OCI-LY7 (cell line): ENCODE results near the gene TES. TPM values are rescaled to one million over a fixed set of nuclear protein-coding genes. Genes with fewer than 3 reads are reported as not detected.

ENCODE experiments used
- BruUV-seq: library from RNA; stranded (reverse); fragments of 400-500 nt; replicated peaks from 2 replicates; lab custom pipeline; 2021; lab: Mats Ljungman, UMichigan
- CTCF ChIA-PET: fragments of 300-600 bp; sonication (Branson Sonifier 250); formaldehyde crosslinking; loops from one replicate; lab custom pipeline; 2022; ENCODE audit warnings: antibody characterized with exemption; ENCODE audit not compliant: unreplicated experiment; lab: Charles Lee
- POLR2A ChIA-PET: fragments of 300-600 bp; sonication (Branson Sonifier 250); formaldehyde crosslinking; loops from one replicate; lab custom pipeline; 2022; ENCODE audit warnings: antibody characterized with exemption; lab: Charles Lee
- DNase-seq: peaks from one replicate; pipeline ENCODE4 v3.0.0-alpha.2; 2015; ENCODE audit warnings: low spot score
- H2AFZ ChIP-seq: fragments of 200-600 bp; sonication (generic), shearing (Covaris generic); 2 replicates; pipeline ENCODE4 v1.6.1; 2014; ENCODE audit warnings: mild to moderate bottlenecking, antibody characterized with exemption, low read length, moderate library complexity
- H3K27ac ChIP-seq: fragments of 200-600 bp; sonication (generic); 2 replicates; pipeline ENCODE4 v1.5.1; 2014; ENCODE audit warnings: mixed run types, low read depth, mild to moderate bottlenecking, moderate library complexity, low read length, inconsistent platforms; ENCODE audit not compliant: poor library complexity, severe bottlenecking
- H3K36me3 ChIP-seq: fragments of 200-600 bp; sonication (generic); 2 replicates; pipeline ENCODE4 v1.6.1; 2014; ENCODE audit warnings: mild to moderate bottlenecking, antibody characterized with exemption, low read length, moderate library complexity, mixed read lengths; ENCODE audit not compliant: insufficient read depth
- H3K4me1 ChIP-seq: fragments of 200-600 bp; sonication (generic); 2 replicates; pipeline ENCODE4 v1.5.1; 2014; ENCODE audit warnings: mild to moderate bottlenecking, low read length; ENCODE audit not compliant: insufficient read depth, poor library complexity, severe bottlenecking
- H3K4me2 ChIP-seq: fragments of 200-600 bp; sonication (generic); 2 replicates; pipeline ENCODE4 v1.6.1; 2014; ENCODE audit warnings: mild to moderate bottlenecking, low read length
- H3K4me3 ChIP-seq: fragments of 200-600 bp; sonication (generic); 2 replicates; pipeline ENCODE4 v1.5.1; 2014; ENCODE audit warnings: mild to moderate bottlenecking, low read depth, low read length; ENCODE audit not compliant: poor library complexity, severe bottlenecking
- H3K79me2 ChIP-seq: fragments of 200-600 bp; sonication (generic); 2 replicates; pipeline ENCODE4 v1.6.1; 2016; ENCODE audit warnings: low read depth, mild to moderate bottlenecking, low read length, moderate library complexity, mixed read lengths; ENCODE audit not compliant: insufficient read depth
- H3K9me2 ChIP-seq: fragments of 200-600 bp; sonication (generic); 2 replicates; pipeline ENCODE4 v1.6.1; 2016; ENCODE audit warnings: mild to moderate bottlenecking, low read length, mixed read lengths; ENCODE audit not compliant: insufficient read depth
- H3K9me3 ChIP-seq: fragments of 200-600 bp; sonication (generic); 2 replicates; pipeline ENCODE4 v1.6.1; 2014; ENCODE audit warnings: mild to moderate bottlenecking, mixed run types, low read length, mixed read lengths
- H4K20me1 ChIP-seq: fragments of 200-600 bp; sonication (generic); 2 replicates; pipeline ENCODE4 v1.6.1; 2014; ENCODE audit warnings: mild to moderate bottlenecking, antibody characterized with exemption, low read length, moderate library complexity, mixed read lengths; ENCODE audit not compliant: insufficient read depth
- CTCF ChIP-seq: fragments of 200-600 bp; sonication (generic); conservative IDR thresholded peaks from 2 replicates; pipeline ENCODE4 v1.5.1; 2014; ENCODE audit warnings: mild to moderate bottlenecking, antibody characterized with exemption, low read length, moderate library complexity, mixed read lengths
- EZH2phosphoT487 ChIP-seq: fragments of 200-600 bp; sonication (generic); IDR thresholded peaks from 2 replicates; pipeline ENCODE4 v1.6.1; 2018; ENCODE audit warnings: low read depth, borderline replicate concordance, mild to moderate bottlenecking, mixed run types, antibody characterized with exemption, low read length, moderate library complexity, mixed read lengths
- intact Hi-C: fragments of 100-400 bp; cut with micrococcal nuclease; formaldehyde crosslinking; loops from one replicate; pipeline ENCODE4 v1.10.0; 2022; ENCODE audit not compliant: unreplicated experiment
- total RNA-seq, 2 experiments: library from RNA; depleted of rRNA in 1 of 2; stranded (reverse); fragments of >200 nt in 1 of 2; shearing (Covaris generic) in 1 of 2; gene quantifications; 2 replicates each; pipeline ENCODE4 v1.2.3, GENCODE V29; 2014 to 2022

TES gene
- total RNA-seq, 2 experiments from 2014 or later = not detected

DNA sequence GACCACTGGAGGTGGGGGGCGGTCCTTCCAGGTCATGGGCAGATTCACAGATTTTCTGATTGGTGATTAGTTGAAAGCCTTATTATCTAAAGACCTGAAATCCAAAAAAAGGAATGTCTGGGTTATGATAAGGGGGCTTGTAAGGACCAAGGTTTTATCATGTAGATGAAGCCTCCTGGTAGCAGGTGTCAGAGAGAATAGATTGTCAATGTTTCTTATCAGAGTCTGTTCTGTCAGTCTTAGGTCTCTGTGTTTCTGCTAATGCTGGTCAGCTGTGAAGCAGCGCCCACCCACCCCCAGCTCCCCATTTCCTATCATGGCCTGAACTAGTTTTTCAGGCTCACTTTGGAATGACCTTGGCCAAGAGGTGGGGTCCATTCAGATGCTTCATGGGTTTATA lies 21.2 kb downstream of the TES start:
- ChIA-PET POLR2A (interaction anchor here (0.7 kb wide), 1 partner anchor 104 kb away, joined by 3 read pairs; no protein-coding TSS in a partner anchor), CTCF (no interaction called here)
- no TSS peak for BruUV-seq

GRCh38 chr7:116231949-116232348 lies 21.6 kb downstream of the TES start:
- BruUV-seq = no TSS peak
- intact Hi-C loops = no loop called here
- Histone ChIP-seq H4K20me1 (no peaks in the 10 kb centered on the region), H3K79me2 (no peaks in the 10 kb centered on the region), H3K4me2 (no peak overlapping the region), H3K4me1 (no peaks in the 10 kb centered on the region), H2AFZ (no peak overlapping the region), H3K36me3 (no peaks in the 10 kb centered on the region), H3K4me3 (no peak overlapping the region), H3K9me3 (no peaks in the 10 kb centered on the region), H3K27ac (no peak overlapping the region), H3K9me2 (no peaks in the 10 kb centered on the region)
- POLR2A ChIA-PET = interaction anchor here (0.7 to 1.3 kb wide), 2 partner anchors 12 to 104 kb away, joined by 3 read pairs; no protein-coding TSS in a partner anchor
- CTCF ChIA-PET = no interaction called here
- TF ChIP-seq CTCF = no peak
- no peak for TF ChIP-seq EZH2phosphoT487
- DNase-seq = no peak

More for the DNA sequence above, 21.2 kb downstream of the TES start:
- Histone ChIP-seq H3K9me3 (no peaks in the 10 kb centered on the region), H3K4me3 (no peak overlapping the region), H4K20me1 (no peaks in the 10 kb centered on the region), H3K79me2 (no peaks in the 10 kb centered on the region), H3K36me3 (no peaks in the 10 kb centered on the region), H3K4me1 (no peaks in the 10 kb centered on the region), H3K27ac (no peak overlapping the region), H3K9me2 (no peaks in the 10 kb centered on the region), H2AFZ (no peak overlapping the region), H3K4me2 (no peak overlapping the region)
- TF ChIP-seq CTCF (no peak), EZH2phosphoT487 (no peak)
- DNase-seq = no peak
- intact Hi-C loops = no loop called here

- CTCF ChIA-PET = no interaction called here
- H3K27ac ChIP-seq = no peak overlapping the region
- H4K20me1 ChIP-seq = no peaks in the 10 kb centered on the region
- H3K9me2 ChIP-seq = no peaks in the 10 kb centered on the region
- no peaks in the 10 kb centered on the region for H3K9me3 ChIP-seq
- H2AFZ ChIP-seq = no peak overlapping the region
- intact Hi-C loops = no loop called here
- TF ChIP-seq EZH2phosphoT487 (no peak), CTCF (no peak)
- H3K4me1 ChIP-seq = no peaks in the 10 kb centered on the region
- H3K36me3 ChIP-seq = no peaks in the 10 kb centered on the region
- H3K4me2 ChIP-seq = no peak overlapping the region
- POLR2A ChIA-PET = interaction anchor here (0.7 to 1.3 kb wide), 2 partner anchors 13 to 105 kb away, joined by 3 read pairs; no protein-coding TSS in a partner anchor
- no TSS peak for BruUV-seq
- no peak for DNase-seq
- H3K4me3 ChIP-seq = no peak overlapping the region
- H3K79me2 ChIP-seq = no peaks in the 10 kb centered on the region
Observed at GRCh38 chr7:116232350-116232749, 22.0 kb downstream of the TES start.
